K562 (cell line): ENCODE results near the gene COX4I2. TPM values are rescaled to one million over a fixed set of nuclear protein-coding genes. Genes with fewer than 3 reads are reported as not detected.

Experiments used
- ATAC-seq: fragments of 200-7000 bp; cut with Tn5 transposase; 3 replicates; pipeline ENCODE4 v1.9.1; 2020; ENCODE audit warnings: moderate library complexity
- BruUV-seq: library from RNA; stranded (reverse); fragments of 400-500 nt; replicated peaks from 2 replicates; lab custom pipeline; 2021; lab: Mats Ljungman, UMichigan
- CTCF ChIA-PET: fragments of 300-600 bp; formaldehyde crosslinking; extraction: SDS; loops from one replicate; lab custom pipeline; 2021; ENCODE audit warnings: low intra/inter-chr PET ratio; lab: Yijun Ruan, JAX
- POLR2A ChIA-PET: fragments of 300-600, 350-650 bp; sonication (Branson Sonifier 250); formaldehyde crosslinking; extraction: SDS; loops from one replicate; lab custom pipeline; 2021; ENCODE audit warnings: antibody characterized with exemption, inconsistent platforms; lab: Yijun Ruan, JAX
- DNase-seq, 4 experiments: peaks; one replicate each; pipeline versions ENCODE4 v3.0.0 to v3.0.0-alpha.2; 2011 to 2018; ENCODE audit warnings: low spot score in 3 of 4, mixed read lengths in 3 of 4; ENCODE audit errors: extremely low read depth in 1 of 4
- FAIRE-seq: peaks from 2 replicates; lab custom pipeline; 2011; peaks lifted over from hg19 to GRCh38; lab: Jason Lieb, UNC
- H2AFZ ChIP-seq: 2 replicates; pipeline ENCODE4 v1.6.0; 2011; ENCODE audit warnings: low read depth, low read length, control low read depth, inconsistent platforms
- H3K27ac ChIP-seq: fragments of 200-600 bp; 3 replicates; pipeline ENCODE4 v1.8.0; 2011; ENCODE audit warnings: low read depth, mild to moderate bottlenecking, control low read depth, inconsistent platforms, low read length, moderate library complexity, mixed read lengths; ENCODE audit errors: extremely low read depth
- H3K27me3 ChIP-seq, 2 experiments: fragments of 300-600 bp in 1 of 2; 2 replicates in 1 of 2; 3 replicates in 1 of 2; pipeline versions ENCODE4 v1.6.0 to v1.8.0; 2011; ENCODE audit warnings: inconsistent platforms in 2 of 2, low read length in 2 of 2, mild to moderate bottlenecking in 1 of 2, mixed read lengths in 1 of 2, moderate library complexity in 1 of 2; ENCODE audit not compliant: control insufficient read depth in 2 of 2, insufficient read depth in 2 of 2
- H3K36me3 ChIP-seq: fragments of 300-600 bp; 3 replicates; pipeline ENCODE4 v1.8.0; 2011; ENCODE audit warnings: mild to moderate bottlenecking, low read length, inconsistent platforms; ENCODE audit not compliant: control insufficient read depth, insufficient read depth
- H3K4me1 ChIP-seq, 2 experiments: fragments of 200-600 bp in 1 of 2; replicated peaks in 1 of 2; 2 replicates in 1 of 2; 3 replicates in 1 of 2; pipeline versions ENCODE4 v1.5.1 to v1.8.0; 2011; ENCODE audit warnings: inconsistent platforms in 2 of 2, low read length in 2 of 2, mild to moderate bottlenecking in 1 of 2, mixed read lengths in 1 of 2, moderate library complexity in 1 of 2; ENCODE audit not compliant: control insufficient read depth in 2 of 2, insufficient read depth in 2 of 2
- H3K4me2 ChIP-seq: 2 replicates; pipeline ENCODE4 v1.6.1; 2011; ENCODE audit warnings: low read length, control low read depth, inconsistent platforms, mixed read lengths; ENCODE audit not compliant: insufficient read depth
- H3K4me3 ChIP-seq: fragments of 200-600 bp; sonication (generic), shearing (Covaris generic); 2 replicates; pipeline ENCODE4 v1.5.1; 2016; ENCODE audit warnings: control low read depth, inconsistent platforms
- H3K79me2 ChIP-seq: fragments of 200-600 bp; 3 replicates; pipeline ENCODE4 v1.8.0; 2011; ENCODE audit warnings: low read length, inconsistent platforms; ENCODE audit not compliant: control insufficient read depth, insufficient read depth
- H3K9ac ChIP-seq, 2 experiments: 2 replicates each; pipeline versions ENCODE4 v1.6.0 to v1.6.1; 2011; ENCODE audit warnings: low read depth in 2 of 2, low read length in 2 of 2, control low read depth in 1 of 2, inconsistent platforms in 1 of 2, mild to moderate bottlenecking in 1 of 2, mixed read lengths in 1 of 2; ENCODE audit not compliant: insufficient read depth in 1 of 2
- H3K9me1 ChIP-seq: one replicate; pipeline ENCODE4 v1.6.0; 2011; ENCODE audit warnings: inconsistent platforms, mild to moderate bottlenecking, low read length, moderate library complexity; ENCODE audit not compliant: control insufficient read depth, insufficient read depth
- H3K9me3 ChIP-seq: replicated peaks from 2 replicates; pipeline ENCODE4 v1.5.1; 2011; ENCODE audit warnings: low read depth, low read length, inconsistent platforms; ENCODE audit not compliant: control insufficient read depth, insufficient read depth
- H4K20me1 ChIP-seq: replicated peaks from 2 replicates; pipeline ENCODE4 v1.6.1; 2011; ENCODE audit warnings: low read length, inconsistent platforms, mixed read lengths; ENCODE audit not compliant: control insufficient read depth, insufficient read depth
- WGBS: fragments of 100-300 bp; shearing (Covaris generic); methylation state at CpG from one replicate; pipeline ENCODE4 v1.1.6; 2016; ENCODE audit warnings: low coverage, mixed read lengths; ENCODE audit not compliant: insufficient coverage; ENCODE audit errors: missing lambda C conversion rate; 5-methylcytosine and 5-hydroxymethylcytosine counted together
- in situ Hi-C: fragments of 300-500 bp; cut with MboI; formaldehyde crosslinking; loops from 4 replicates; pipeline ENCODE4 v1.15.0; 2018; ENCODE audit warnings: inconsistent platforms, mixed read lengths
- intact Hi-C: fragments of 100-400 bp; cut with micrococcal nuclease; formaldehyde crosslinking; loops from 2 replicates; pipeline ENCODE4 v1.14.2; 2022
- polyA plus RNA-seq, 8 experiments: library from polyadenylated mRNA; depleted of rRNA in 4 of 8; stranded (reverse) in 5 of 8; unstranded in 3 of 8; fragments of >200 nt; fragmentation: Nextera tagmentation in 2 of 8; fragmentation: Illumina TruSeq in 1 of 8; extraction: Ambion mirVana in 2 of 8; extraction: Trizol in 1 of 8; gene quantifications; 2 replicates each; pipeline versions ENCODE4 v1.2.1 to v1.2.3, GENCODE V29; 2011 to 2014; ENCODE audit warnings: inconsistent platforms in 1 of 8, missing spikeins in 1 of 8
- total RNA-seq, 7 experiments: library from RNA; depleted of rRNA in 6 of 7; stranded (reverse); fragments of >200 nt in 6 of 7; fragmentation: Illumina TruSeq in 2 of 7; extraction: Trizol in 2 of 7; gene quantifications; 2 replicates each; pipeline versions ENCODE4 v1.2.1 to v1.2.3, GENCODE V29; 2011 to 2021; ENCODE audit warnings: low replicate concordance in 1 of 7
- TF ChIP-seq, protein P1 (sequence below): fragments of 450-650 bp; IDR thresholded peaks from 2 replicates; pipeline ENCODE4 v1.6.1; 2017; ENCODE audit warnings: antibody characterized with exemption, mild to moderate bottlenecking
- TF ChIP-seq, protein P2 (sequence below): fragments of 150-350 bp; conservative IDR thresholded peaks from 2 replicates; pipeline ENCODE4 v1.6.1; 2014; ENCODE audit warnings: low read length

COX4I2 gene
- total and polyA plus RNA-seq, 9 of the 15 experiments (the other 6 are each of a cell fraction or from before 2014, with no cell fraction given): not detected

DNA sequence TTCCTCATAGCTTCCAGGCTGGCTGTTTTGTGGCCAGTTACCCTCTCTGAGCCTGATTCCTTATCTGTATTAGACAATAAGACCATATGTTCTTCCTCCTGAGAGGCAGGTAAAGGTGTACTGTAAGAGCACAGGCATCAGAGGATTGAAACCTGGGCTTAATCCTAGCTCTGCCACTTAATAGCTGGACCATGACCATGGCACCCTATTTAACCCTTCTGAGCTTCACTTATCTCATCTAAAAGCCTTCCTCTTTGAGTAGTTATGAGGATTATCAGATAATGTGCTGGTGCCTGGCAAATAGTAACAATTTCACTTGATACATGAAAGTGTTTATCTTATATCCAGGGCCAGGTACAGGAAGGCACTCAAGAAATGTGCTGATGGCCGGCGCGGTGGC lies 50.1 kb downstream of the COX4I2 start:
- Histone ChIP-seq H3K27me3 (no peaks in the 10 kb centered on the region), H3K9me1 (no peaks in the 10 kb centered on the region), H2AFZ (no peak overlapping the region), H3K36me3 (peaks cover 76% of the 10 kb centered on the region), H3K27ac (peak overlapping the region; percentile 23; the same call in 2 of the 3 replicates), H3K4me1 (peaks cover 34 to 62% of the 10 kb centered on the region in 2 experiments), H3K4me3 (no peak overlapping the region), H3K79me2 (peaks cover 98% of the 10 kb centered on the region), H3K4me2 (no peak overlapping the region), H4K20me1 (0 out of 2 replicates have a peak, but pooled peaks cover 3% of the 10 kb centered on the region), H3K9me3 (no peaks in the 10 kb centered on the region), H3K9ac (0 out of 4 replicates have a peak overlapping the region, but pooled peaks of 1 of the 2 experiments have one; percentile 8)
- no peak for ATAC-seq
- in situ Hi-C loops: no loop called here
- no peak for FAIRE-seq
- CTCF ChIA-PET: interaction anchor here (0.8 kb wide), 1 partner anchor 36 kb away, joined by 3 read pairs; no protein-coding TSS in a partner anchor
- TF ChIP-seq, protein P1, sequence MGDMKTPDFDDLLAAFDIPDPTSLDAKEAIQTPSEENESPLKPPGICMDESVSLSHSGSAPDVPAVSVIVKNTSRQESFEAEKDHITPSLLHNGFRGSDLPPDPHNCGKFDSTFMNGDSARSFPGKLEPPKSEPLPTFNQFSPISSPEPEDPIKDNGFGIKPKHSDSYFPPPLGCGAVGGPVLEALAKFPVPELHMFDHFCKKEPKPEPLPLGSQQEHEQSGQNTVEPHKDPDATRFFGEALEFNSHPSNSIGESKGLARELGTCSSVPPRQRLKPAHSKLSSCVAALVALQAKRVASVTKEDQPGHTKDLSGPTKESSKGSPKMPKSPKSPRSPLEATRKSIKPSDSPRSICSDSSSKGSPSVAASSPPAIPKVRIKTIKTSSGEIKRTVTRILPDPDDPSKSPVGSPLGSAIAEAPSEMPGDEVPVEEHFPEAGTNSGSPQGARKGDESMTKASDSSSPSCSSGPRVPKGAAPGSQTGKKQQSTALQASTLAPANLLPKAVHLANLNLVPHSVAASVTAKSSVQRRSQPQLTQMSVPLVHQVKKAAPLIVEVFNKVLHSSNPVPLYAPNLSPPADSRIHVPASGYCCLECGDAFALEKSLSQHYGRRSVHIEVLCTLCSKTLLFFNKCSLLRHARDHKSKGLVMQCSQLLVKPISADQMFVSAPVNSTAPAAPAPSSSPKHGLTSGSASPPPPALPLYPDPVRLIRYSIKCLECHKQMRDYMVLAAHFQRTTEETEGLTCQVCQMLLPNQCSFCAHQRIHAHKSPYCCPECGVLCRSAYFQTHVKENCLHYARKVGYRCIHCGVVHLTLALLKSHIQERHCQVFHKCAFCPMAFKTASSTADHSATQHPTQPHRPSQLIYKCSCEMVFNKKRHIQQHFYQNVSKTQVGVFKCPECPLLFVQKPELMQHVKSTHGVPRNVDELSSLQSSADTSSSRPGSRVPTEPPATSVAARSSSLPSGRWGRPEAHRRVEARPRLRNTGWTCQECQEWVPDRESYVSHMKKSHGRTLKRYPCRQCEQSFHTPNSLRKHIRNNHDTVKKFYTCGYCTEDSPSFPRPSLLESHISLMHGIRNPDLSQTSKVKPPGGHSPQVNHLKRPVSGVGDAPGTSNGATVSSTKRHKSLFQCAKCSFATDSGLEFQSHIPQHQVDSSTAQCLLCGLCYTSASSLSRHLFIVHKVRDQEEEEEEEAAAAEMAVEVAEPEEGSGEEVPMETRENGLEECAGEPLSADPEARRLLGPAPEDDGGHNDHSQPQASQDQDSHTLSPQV: peak; percentile 23; the same call in 1 of the 2 replicates
- TF ChIP-seq, protein P2, sequence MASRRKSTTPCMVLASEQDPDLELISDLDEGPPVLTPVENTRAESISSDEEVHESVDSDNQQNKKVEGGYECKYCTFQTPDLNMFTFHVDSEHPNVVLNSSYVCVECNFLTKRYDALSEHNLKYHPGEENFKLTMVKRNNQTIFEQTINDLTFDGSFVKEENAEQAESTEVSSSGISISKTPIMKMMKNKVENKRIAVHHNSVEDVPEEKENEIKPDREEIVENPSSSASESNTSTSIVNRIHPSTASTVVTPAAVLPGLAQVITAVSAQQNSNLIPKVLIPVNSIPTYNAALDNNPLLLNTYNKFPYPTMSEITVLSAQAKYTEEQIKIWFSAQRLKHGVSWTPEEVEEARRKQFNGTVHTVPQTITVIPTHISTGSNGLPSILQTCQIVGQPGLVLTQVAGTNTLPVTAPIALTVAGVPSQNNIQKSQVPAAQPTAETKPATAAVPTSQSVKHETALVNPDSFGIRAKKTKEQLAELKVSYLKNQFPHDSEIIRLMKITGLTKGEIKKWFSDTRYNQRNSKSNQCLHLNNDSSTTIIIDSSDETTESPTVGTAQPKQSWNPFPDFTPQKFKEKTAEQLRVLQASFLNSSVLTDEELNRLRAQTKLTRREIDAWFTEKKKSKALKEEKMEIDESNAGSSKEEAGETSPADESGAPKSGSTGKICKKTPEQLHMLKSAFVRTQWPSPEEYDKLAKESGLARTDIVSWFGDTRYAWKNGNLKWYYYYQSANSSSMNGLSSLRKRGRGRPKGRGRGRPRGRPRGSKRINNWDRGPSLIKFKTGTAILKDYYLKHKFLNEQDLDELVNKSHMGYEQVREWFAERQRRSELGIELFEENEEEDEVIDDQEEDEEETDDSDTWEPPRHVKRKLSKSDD: no peak
- POLR2A ChIA-PET: interaction anchor here (0.6 to 1.1 kb wide), 3 partner anchors 12 to 33 kb away, joined by 3 to 5 read pairs (median 4); no protein-coding TSS in a partner anchor
- WGBS: 82% methylated on average over 3 of the region's 3 CpGs
- intact Hi-C loops: no loop called here
- no peak for DNase-seq
- BruUV-seq: no TSS peak
